GM13977 (cell line): ENCODE measurements around the gene SLC17A2.
"Not testable (repeated sequence)": the region's sequence is repeated elsewhere in the genome, so short reads cannot be mapped to it uniquely, and the experiment has no call there.

Experiments
- DNase-seq: peaks from one replicate; pipeline ENCODE4 v3.0.0; 2012; ENCODE audit warnings: low spot score
- CTCF ChIP-seq: IDR thresholded peaks from 2 replicates; pipeline ENCODE4 v1.5.1; 2012; ENCODE audit warnings: mild to moderate bottlenecking, control low read depth; ENCODE audit not compliant: insufficient read depth; ENCODE audit errors: extremely low read depth, missing control alignments
- in situ Hi-C: fragments of 300-500 bp; cut with MboI; formaldehyde crosslinking; loops from one replicate; pipeline ENCODE4 v1.12.0; 2022; ENCODE audit warnings: low sequenced_read_pairs, low pct_unique_long_range_greater_than_20kb, mixed read lengths, inconsistent platforms; ENCODE audit not compliant: unreplicated experiment

The SLC17A2 gene

GRCh38 chr6:25954756-25955155 is 24.3 kb upstream of the SLC17A2 start:
- in situ Hi-C loops, result loop anchor here (25.0 kb wide), 1 partner anchor 167 kb away; no protein-coding TSS in a partner anchor
- no peak for TF ChIP-seq CTCF
- no peak for DNase-seq

GRCh38 chr6:25953733-25954132 is 23.2 kb upstream of the SLC17A2 start:
- no peak for DNase-seq
- no peak for TF ChIP-seq CTCF
- in situ Hi-C loops, result loop anchor here (25.0 kb wide), 1 partner anchor 166 kb away; no protein-coding TSS in a partner anchor

- in situ Hi-C loops, result loop anchor here (25.0 kb wide), 1 partner anchor 165 kb away; no protein-coding TSS in a partner anchor
- TF ChIP-seq CTCF, result no peak
- DNase-seq, result no peak
These were observed 22.0 kb upstream of the SLC17A2 start for GRCh38 chr6:25952535-25952934.

- no peak for DNase-seq
- in situ Hi-C loops, result loop anchor here (25.0 kb wide), 1 partner anchor 164 kb away; no protein-coding TSS in a partner anchor
- no peak for TF ChIP-seq CTCF
These were observed 21.0 kb upstream of the SLC17A2 start for GRCh38 chr6:25951296-25952032.

GRCh38 chr6:25950297-25950696 is 19.8 kb upstream of the SLC17A2 start:
- in situ Hi-C loops, result loop anchor here (25.0 kb wide), 1 partner anchor 163 kb away; no protein-coding TSS in a partner anchor
- TF ChIP-seq CTCF, result no peak
- DNase-seq, result no peak

- in situ Hi-C loops, result loop anchor here (25.0 kb wide), 1 partner anchor 162 kb away; no protein-coding TSS in a partner anchor
- no peak for TF ChIP-seq CTCF
- DNase-seq, result no peak
These were observed 19.2 kb upstream of the SLC17A2 start for GRCh38 chr6:25949695-25950094.

- DNase-seq, in situ Hi-C loops: not testable (repeated sequence)
These were observed 17.0 kb upstream of the SLC17A2 start for GRCh38 chr6:25947492-25947891.
